Measurements from ENCODE around the gene MED12L.

The MED12L gene

DNA sequence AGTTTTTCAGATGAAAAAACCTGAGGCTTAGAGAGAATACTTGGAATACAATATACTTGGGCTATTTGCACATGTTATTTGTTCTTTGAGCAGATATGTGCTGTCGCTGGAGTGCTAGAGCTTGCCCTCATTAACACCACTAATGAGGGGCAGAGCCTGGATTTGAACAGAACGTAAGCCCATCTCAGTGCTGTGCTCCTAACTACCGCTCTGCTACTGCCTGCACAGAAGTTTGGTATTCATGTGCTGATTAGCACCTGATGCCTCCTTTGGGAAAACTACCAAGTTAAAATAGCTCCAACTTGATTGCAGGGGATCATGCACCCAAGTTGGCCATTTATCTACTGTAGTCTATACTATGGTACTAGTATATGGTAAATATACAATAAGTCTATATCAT is 227.5 kb downstream of the MED12L start:
- TF ChIP-seq, protein P1, sequence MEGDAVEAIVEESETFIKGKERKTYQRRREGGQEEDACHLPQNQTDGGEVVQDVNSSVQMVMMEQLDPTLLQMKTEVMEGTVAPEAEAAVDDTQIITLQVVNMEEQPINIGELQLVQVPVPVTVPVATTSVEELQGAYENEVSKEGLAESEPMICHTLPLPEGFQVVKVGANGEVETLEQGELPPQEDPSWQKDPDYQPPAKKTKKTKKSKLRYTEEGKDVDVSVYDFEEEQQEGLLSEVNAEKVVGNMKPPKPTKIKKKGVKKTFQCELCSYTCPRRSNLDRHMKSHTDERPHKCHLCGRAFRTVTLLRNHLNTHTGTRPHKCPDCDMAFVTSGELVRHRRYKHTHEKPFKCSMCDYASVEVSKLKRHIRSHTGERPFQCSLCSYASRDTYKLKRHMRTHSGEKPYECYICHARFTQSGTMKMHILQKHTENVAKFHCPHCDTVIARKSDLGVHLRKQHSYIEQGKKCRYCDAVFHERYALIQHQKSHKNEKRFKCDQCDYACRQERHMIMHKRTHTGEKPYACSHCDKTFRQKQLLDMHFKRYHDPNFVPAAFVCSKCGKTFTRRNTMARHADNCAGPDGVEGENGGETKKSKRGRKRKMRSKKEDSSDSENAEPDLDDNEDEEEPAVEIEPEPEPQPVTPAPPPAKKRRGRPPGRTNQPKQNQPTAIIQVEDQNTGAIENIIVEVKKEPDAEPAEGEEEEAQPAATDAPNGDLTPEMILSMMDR (IDR thresholded peaks at IDR 0.05; ENCODE audit: insufficient read depth, low read depth, low read length, missing control alignments), result no peak
- H3K4me3 ChIP-seq (ENCODE audit: low read length), result peak overlapping the region; percentile 95
- DNase-seq (ENCODE audit: low read depth), result no peak

DNA sequence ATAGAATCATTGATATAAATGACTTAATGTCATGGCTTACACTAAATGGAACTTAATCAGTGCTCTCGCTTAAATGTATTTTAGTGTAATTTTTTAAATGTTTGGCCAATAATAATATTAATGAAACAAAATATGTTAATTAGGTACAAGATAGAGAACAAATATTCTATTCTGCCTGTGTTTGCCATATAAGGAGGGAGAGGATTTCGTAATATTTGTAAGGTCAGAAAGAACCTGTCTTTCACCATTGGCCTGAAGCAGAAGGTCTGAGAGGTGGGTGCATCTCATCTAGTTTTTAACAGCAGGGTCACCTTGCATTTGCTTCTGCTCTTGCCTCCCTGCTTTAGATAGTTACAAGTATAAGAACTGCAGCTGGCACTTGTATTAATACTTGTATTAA is 228.7 kb downstream of the MED12L start:
- peak; percentile 38 for DNase-seq (ENCODE audit: low read depth)
- TF ChIP-seq, protein P1 (IDR thresholded peaks at IDR 0.05; ENCODE audit: insufficient read depth, low read depth, low read length, missing control alignments), result no peak
- peak overlapping the region; percentile 95 for H3K4me3 ChIP-seq (ENCODE audit: low read length)

DNA sequence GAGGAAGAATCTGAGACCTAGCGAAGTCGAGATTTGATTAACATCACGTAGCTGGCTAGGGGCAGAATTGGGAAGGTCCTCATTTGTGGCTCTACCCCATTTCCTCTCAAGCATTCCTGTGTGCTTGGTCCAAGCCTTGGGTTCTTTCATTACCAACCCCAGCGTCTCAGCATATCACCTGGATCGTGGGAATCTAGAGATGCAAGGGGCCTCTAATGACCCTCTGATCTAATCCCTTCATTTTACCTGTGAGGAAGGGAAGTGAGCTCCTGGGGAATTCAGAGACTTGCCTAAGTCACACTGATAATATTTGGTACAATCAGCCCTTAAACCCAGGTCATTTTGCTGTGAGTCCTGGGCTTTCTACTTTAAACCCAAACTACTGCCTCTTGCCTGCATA is 229.1 kb downstream of the MED12L start:
- TF ChIP-seq, protein P1 (IDR thresholded peaks at IDR 0.05; ENCODE audit: insufficient read depth, low read depth, low read length, missing control alignments), result no peak
- H3K4me3 ChIP-seq (ENCODE audit: low read length), result peak overlapping the region; percentile 95
- DNase-seq (ENCODE audit: low read depth), result no peak

DNA sequence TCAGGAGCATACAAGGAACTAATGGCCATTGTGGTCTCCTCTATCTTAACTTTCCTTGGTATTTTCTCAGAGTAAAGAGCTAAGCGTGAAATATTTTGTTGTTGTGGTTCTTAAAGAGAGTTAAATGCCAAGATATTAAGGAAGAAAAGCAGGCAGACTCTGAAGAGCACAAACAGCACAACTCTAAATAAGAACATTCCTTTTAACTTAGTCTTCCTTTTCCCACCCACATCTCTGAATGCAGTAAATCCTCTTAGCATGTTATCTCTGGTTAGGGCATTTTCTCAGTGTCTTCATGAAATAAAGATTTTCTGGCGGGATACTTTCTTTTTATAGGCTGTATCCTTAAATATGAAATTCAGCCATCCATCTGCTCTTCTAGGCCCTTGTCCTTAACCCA is 229.7 kb downstream of the MED12L start:
- TF ChIP-seq, protein P1 (IDR thresholded peaks at IDR 0.05; ENCODE audit: insufficient read depth, low read depth, low read length, missing control alignments), result no peak
- H3K4me3 ChIP-seq (ENCODE audit: low read length), result peak overlapping the region; percentile 95
- DNase-seq (ENCODE audit: low read depth), result peak; percentile 54

DNA sequence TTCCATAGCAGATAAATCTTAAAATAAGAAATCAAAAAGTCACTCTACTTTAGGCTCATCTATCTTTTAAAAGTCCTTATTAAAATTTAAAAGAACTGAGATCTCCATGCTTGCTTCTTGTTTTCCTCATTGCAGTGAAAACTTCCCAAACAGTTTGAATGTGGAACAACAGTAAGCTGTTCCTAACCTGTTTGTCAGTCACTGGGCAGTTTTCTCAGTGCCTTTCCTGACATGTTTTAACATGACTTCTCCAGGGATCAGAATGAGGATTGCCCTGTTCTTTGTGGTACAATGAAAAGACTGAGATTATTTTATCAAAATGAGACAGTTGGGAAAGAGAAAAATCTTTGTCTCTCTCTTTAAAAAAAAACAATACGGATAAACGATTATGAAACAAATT is 230.4 kb downstream of the MED12L start:
- TF ChIP-seq, protein P1 (IDR thresholded peaks at IDR 0.05; ENCODE audit: insufficient read depth, low read depth, low read length, missing control alignments), result no peak
- peak overlapping the region; percentile 95 for H3K4me3 ChIP-seq (ENCODE audit: low read length)
- peak; percentile 95 for DNase-seq (ENCODE audit: low read depth)

DNA sequence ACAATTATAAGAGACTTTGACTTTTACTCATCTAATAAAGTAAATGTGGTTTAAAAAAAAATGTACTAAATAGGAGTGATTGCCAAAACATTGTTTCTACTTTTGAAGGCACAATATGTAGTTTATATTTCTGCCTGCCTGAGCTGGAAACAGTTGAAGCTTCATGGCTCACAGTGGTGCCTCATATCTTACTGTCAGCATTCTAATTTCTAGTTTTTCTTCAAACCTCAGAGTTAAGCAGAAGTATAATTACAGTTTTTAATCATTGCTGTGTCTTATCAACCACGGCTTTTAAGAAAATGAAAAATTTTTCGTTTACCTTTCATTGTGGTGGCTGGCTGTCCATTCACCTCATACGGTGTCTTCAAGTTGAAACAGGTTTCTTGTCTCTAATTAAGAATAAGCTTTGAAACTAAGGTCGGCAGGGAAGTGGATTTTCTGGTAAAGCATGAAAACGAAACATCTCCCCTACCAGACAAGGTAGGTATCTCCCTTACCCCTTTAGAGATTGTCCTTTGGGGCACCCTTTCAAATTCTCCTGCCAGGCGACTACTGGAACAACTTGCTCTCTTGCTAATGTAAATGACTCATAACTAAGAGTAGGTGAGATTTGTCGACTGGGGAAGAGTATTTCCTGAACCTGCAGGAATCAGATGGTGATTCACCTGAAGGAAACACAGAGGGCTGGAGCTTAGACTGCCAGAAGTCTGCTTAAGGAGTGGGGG is 231.0 kb downstream of the MED12L start, which contains the start of gene GPR87:
Gene GPR87 (minus strand): TSS at position 554 of the 725 bp plus-strand sequence. CDS start 16,720 bp downstream, outside the sequence.
- DNase-seq (ENCODE audit: low read depth), result peak; percentile 97
- H3K4me3 ChIP-seq (ENCODE audit: low read length), result peak within 1 kb of the TSS; percentile 95
- TF ChIP-seq, protein P1 (IDR thresholded peaks at IDR 0.05; ENCODE audit: insufficient read depth, low read depth, low read length, missing control alignments), result no peak

DNA sequence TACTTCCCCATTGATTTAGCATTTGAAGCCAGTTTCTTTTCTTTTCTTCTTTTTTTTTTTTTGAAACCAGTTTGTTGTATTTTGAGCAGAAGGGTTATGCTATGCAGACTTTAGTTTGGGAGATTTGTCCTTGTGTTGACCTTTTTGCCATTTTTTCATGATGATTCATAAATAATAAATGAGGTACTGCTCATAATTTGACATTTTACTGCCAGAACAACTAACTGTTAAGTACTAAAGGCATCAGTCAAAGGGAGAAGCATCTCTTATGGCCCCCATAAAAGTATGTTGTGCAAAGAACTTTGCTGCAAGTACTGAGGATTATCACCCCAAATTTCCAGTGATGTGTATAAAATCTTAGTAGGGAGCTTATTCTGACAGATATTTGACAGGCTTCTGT is 232.8 kb downstream of the MED12L start:
- DNase-seq (ENCODE audit: low read depth), result no peak
- TF ChIP-seq, protein P1 (IDR thresholded peaks at IDR 0.05; ENCODE audit: insufficient read depth, low read depth, low read length, missing control alignments), result no peak
- no peak overlapping the region for H3K4me3 ChIP-seq (ENCODE audit: low read length)

Measured in epithelial cell of esophagus (primary cell).